HL-60/S4 (cell line): ENCODE measurements around the gene OIP5.
"Not testable (repeated sequence)": the region's sequence is repeated elsewhere in the genome, so short reads cannot be mapped to it uniquely, and the experiment has no call there.

ENCODE experiments used
- in situ Hi-C: fragments of 300-500 bp; cut with MboI; formaldehyde crosslinking; loops from 2 replicates; pipeline ENCODE4 v1.14.3; 2022; ENCODE audit warnings: low sequenced_read_pairs

OIP5 gene

DNA sequence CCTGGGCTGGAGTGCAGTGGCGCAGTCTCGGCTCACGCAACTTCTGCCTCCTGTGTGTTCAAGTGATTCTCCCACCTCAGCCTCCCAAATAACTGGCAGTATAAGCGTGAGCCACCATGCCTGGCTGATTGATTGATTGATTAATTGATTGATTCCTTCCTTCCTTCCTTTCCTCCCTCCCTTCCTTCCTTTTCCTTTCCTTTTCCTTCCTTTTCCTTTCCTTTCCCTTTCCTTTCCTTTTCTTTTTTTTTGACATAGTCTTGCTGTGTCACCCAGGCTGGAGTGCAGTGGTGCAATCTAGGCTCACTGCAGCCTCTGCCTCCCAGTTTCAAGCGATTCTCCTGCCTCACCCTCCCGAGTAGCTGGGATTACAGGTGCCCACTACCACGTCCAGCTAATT lies 71.5 kb downstream of the OIP5 start:
- in situ Hi-C loops, result not testable (repeated sequence)

DNA sequence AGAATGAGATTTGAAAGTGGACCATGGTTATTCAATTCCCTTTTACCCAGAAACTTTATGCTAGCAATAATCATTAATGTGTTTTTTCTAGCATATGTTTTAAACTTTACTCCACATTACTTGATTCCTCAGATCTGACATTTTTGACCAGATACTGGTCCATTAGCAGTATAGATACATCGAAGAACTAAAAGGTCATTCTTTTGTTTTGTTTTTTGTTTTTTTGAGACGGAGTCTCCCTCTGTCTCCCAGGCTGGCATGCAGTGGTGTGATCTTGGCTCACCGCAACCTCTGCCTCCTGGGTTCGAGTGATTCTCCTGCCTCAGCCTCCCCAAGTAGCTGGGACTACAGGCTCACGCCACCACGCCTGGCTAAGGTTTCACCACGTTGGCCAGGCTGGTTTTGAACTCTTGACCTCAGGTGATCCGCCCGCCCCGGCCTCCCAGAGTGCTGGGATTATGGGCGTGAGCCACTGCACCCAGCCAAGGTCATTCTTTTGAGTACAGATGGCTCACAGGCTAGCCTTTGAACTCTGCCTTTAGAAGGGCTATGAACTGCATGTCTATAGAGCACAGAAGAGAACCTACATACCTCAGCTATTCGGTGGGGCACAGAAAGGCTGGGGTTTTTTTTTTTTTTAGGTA lies 72.7 kb downstream of the OIP5 start:
- in situ Hi-C loops, result no loop called here
